K562 (cell line): ENCODE data around the gene AFF2.

Experiments
- ATF4 ChIP-seq: fragments of 450-650 bp; formaldehyde crosslinking; IDR thresholded peaks from 2 replicates; pipeline ENCODE4 v1.4.0; 2022; ENCODE audit warnings: mild to moderate bottlenecking, moderate library complexity
- CTCF ChIP-seq, 3 experiments: IDR thresholded peaks in 2 of 3; conservative IDR thresholded peaks in 1 of 3; 2 replicates each; pipeline ENCODE4 v1.5.1; 2011 to 2012; ENCODE audit warnings: low read length in 3 of 3, mild to moderate bottlenecking in 3 of 3, control low read depth in 2 of 3, improper control_type of control experiment in 1 of 3, inconsistent platforms in 1 of 3, low read depth in 1 of 3, mixed read lengths in 1 of 3, moderate library complexity in 1 of 3; ENCODE audit not compliant: insufficient read depth in 2 of 3
- POLR2A ChIP-seq: fragments of 450-650 bp; conservative IDR thresholded peaks from 2 replicates; pipeline ENCODE4 v1.6.1; 2016
- POLR2AphosphoS5 ChIP-seq: IDR thresholded peaks from 2 replicates; pipeline ENCODE4 v1.6.1; 2011; ENCODE audit warnings: mild to moderate bottlenecking, low read depth, low read length, moderate library complexity; ENCODE audit not compliant: control insufficient read depth, insufficient read depth
- SMAD4 ChIP-seq: fragments of 250-450 bp; sonication (Bioruptor Pico); conservative IDR thresholded peaks from 2 replicates; pipeline ENCODE4 v1.8.0; 2021; ENCODE audit warnings: inconsistent platforms, mild to moderate bottlenecking, moderate library complexity
- ZNF263 ChIP-seq: sonication (generic); formaldehyde crosslinking; IDR thresholded peaks from 2 replicates; pipeline ENCODE4 v1.8.0; 2022; ENCODE audit warnings: mild to moderate bottlenecking, missing genetic modification reagents, borderline replicate concordance
- ZNF592 ChIP-seq: fragments of 450-650 bp; IDR thresholded peaks from 2 replicates; pipeline ENCODE4 v1.6.1; 2017; ENCODE audit warnings: antibody characterized with exemption, mild to moderate bottlenecking
- ZSCAN29 ChIP-seq: fragments of 450-650 bp; IDR thresholded peaks from 2 replicates; pipeline ENCODE4 v1.6.1; 2017

GRCh38 chrX:149013081-149013480, 512.7 kb downstream of the AFF2 start:
- TF ChIP-seq CTCF (IDR thresholded peaks at IDR 0.05 in 2 of 3, conservative IDR thresholded peaks at IDR 0.05 in 1 of 3; ENCODE audit: insufficient read depth in 2 of 3, low read depth in 1 of 3, low read length in 3 of 3) (no peak), POLR2A (no peak), ZNF592 (no peak), SMAD4 (CRISPR knock-in tag) (no peak), POLR2AphosphoS5 (no peak), ZSCAN29 (no peak), ATF4 (CRISPR knock-in tag) (no peak), ZNF263 (no peak)
